ENCODE measurements around the gene CUL2. TPM values are rescaled to one million over a fixed set of nuclear protein-coding genes. Genes with fewer than 3 reads are reported as not detected.

The CUL2 gene
- total and polyA plus RNA-seq, 2 donors (not counting 1 experiment from before 2014, with no cell fraction given), result 7.3 to 36.9 TPM

GRCh38 chr10:35136263-35136815, 46.2 kb upstream of the CUL2 start:
- peak overlapping the region; percentile 33 for H3K9ac ChIP-seq (ENCODE audit: low read length)
- H3K27ac ChIP-seq (ENCODE audit: low read length in 2 of 2), result peak overlapping the region; percentile 23 to 28
- Mint-ChIP-seq H3K9me3 (ENCODE audit: insufficient read depth) (no peaks in the 10 kb centered on the region), H3K4me1 (peaks cover 39% of the 10 kb centered on the region), H3K27ac (peak overlapping the region; percentile 91), H3K4me3 (peak overlapping the region; percentile 73), H3K27me3 (no peaks in the 10 kb centered on the region)
- ChIA-PET CTCF (interaction anchor here (1.0 to 12.8 kb wide), 5 partner anchors 10 to 243 kb away, joined by 5 to 156 read pairs (median 6); partner anchors contain the start of gene CREM), POLR2A (interaction anchor here (0.5 to 2.5 kb wide), 5 partner anchors 8 to 59 kb away, joined by 5 to 16 read pairs (median 7); partner anchors contain the start of gene CREM)
- peak; percentile 85 for ATAC-seq (ENCODE audit: low read depth)
- H3K4me3 ChIP-seq (ENCODE audit: control extremely low read depth in 1 of 5, extremely low read depth in 1 of 5, insufficient read depth in 1 of 5, low read depth in 2 of 5, low read length in 4 of 5), result peak overlapping the region in 1 of 5 experiments; percentile 42
- intact Hi-C loops (cut with micrococcal nuclease), result loop anchor here (1.0 kb wide), 2 partner anchors 9 to 13 kb away; no protein-coding TSS in a partner anchor
- H3K36me3 ChIP-seq (replicated peaks in 1 of 2; ENCODE audit: control extremely low read depth in 1 of 2, control insufficient read depth in 1 of 2, extremely low read depth in 1 of 2, insufficient read depth in 2 of 2, low read length in 1 of 2), result no peaks in the 10 kb centered on the region
- peaks cover 24 to 27% of the 10 kb centered on the region in 2 donors for H3K4me1 ChIP-seq (ENCODE audit: control insufficient read depth in 2 of 2, insufficient read depth in 2 of 2, low read length in 2 of 2)
- WGBS (ENCODE audit: insufficient coverage), result 61% methylated on average over 4 of the region's 4 CpGs
- no peaks in the 10 kb centered on the region for H3K9me3 ChIP-seq (ENCODE audit: control extremely low read depth in 1 of 3, control insufficient read depth in 2 of 3, insufficient read depth in 1 of 3, low read length in 2 of 3)
- H4K20me1 ChIP-seq (ENCODE audit: control insufficient read depth, insufficient read depth, low read length, poor library complexity, severe bottlenecking), result no peaks in the 10 kb centered on the region
- TF ChIP-seq, protein P1, sequence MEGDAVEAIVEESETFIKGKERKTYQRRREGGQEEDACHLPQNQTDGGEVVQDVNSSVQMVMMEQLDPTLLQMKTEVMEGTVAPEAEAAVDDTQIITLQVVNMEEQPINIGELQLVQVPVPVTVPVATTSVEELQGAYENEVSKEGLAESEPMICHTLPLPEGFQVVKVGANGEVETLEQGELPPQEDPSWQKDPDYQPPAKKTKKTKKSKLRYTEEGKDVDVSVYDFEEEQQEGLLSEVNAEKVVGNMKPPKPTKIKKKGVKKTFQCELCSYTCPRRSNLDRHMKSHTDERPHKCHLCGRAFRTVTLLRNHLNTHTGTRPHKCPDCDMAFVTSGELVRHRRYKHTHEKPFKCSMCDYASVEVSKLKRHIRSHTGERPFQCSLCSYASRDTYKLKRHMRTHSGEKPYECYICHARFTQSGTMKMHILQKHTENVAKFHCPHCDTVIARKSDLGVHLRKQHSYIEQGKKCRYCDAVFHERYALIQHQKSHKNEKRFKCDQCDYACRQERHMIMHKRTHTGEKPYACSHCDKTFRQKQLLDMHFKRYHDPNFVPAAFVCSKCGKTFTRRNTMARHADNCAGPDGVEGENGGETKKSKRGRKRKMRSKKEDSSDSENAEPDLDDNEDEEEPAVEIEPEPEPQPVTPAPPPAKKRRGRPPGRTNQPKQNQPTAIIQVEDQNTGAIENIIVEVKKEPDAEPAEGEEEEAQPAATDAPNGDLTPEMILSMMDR (IDR thresholded peaks at IDR 0.05), result no peak
- no peak for TF ChIP-seq EZH2 (IDR thresholded peaks at IDR 0.05; ENCODE audit: borderline replicate concordance, insufficient read depth, low read depth, low read length, poor library complexity, severe bottlenecking)
- H3K4me2 ChIP-seq (replicated peaks; ENCODE audit: low read depth, low read length, poor library complexity, severe bottlenecking), result peak overlapping the region; percentile 45
- H3K27me3 ChIP-seq (replicated peaks in 1 of 4; ENCODE audit: control extremely low read depth in 1 of 4, control insufficient read depth in 3 of 4, insufficient read depth in 4 of 4, low read length in 3 of 4), result no peaks in the 10 kb centered on the region
- peak; percentile 89 for DNase-seq
- no peak overlapping the region for H2AFZ ChIP-seq (ENCODE audit: insufficient read depth, low read depth, low read length, poor library complexity, severe bottlenecking)
- H3K79me2 ChIP-seq (ENCODE audit: control insufficient read depth, insufficient read depth, low read length), result peaks cover 29% of the 10 kb centered on the region

DNA sequence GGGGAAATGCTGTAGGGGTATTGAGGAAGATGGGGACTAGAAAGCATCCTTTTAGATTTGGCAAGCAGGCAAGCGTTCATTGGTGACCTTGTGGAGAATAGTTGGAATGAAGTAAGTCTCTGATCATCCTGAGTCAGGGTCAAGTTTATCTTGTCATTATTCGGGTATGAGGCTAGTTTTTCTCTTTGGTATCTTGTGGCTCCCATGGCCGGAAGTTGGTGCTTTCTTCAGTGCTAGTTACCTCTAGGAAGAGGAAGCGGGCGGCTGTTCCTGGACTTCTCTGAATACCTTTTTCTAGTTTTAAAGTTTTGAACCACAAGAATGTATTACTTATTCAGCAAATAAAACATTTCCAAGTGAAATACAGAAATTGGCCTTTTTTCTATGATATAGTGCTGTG, 45.7 kb upstream of the CUL2 start:
- peaks cover 24 to 27% of the 10 kb centered on the region in 2 donors for H3K4me1 ChIP-seq (ENCODE audit: control insufficient read depth in 2 of 2, insufficient read depth in 2 of 2, low read length in 2 of 2)
- peak overlapping the region; percentile 33 for H3K9ac ChIP-seq (ENCODE audit: low read length)
- H3K4me3 ChIP-seq (ENCODE audit: control extremely low read depth in 1 of 5, extremely low read depth in 1 of 5, insufficient read depth in 1 of 5, low read depth in 2 of 5, low read length in 4 of 5), result peak overlapping the region in 1 of 5 experiments; percentile 42
- POLR2A ChIA-PET, result interaction anchor here (0.6 to 2.5 kb wide), 4 partner anchors 7 to 59 kb away, joined by 6 to 16 read pairs (median 10); partner anchors contain the start of gene CREM
- H3K4me3 Mint-ChIP-seq, result peak overlapping the region; percentile 73
- intact Hi-C loops (cut with micrococcal nuclease), result loop anchor here (1.0 kb wide), 2 partner anchors 9 to 13 kb away; no protein-coding TSS in a partner anchor
- DNase-seq, result no peak
- CTCF ChIA-PET, result interaction anchor here (1.4 to 12.8 kb wide), 5 partner anchors 9 to 61 kb away, joined by 5 to 156 read pairs (median 5); partner anchors contain the start of gene CREM
- peaks cover 43% of the 10 kb centered on the region for H3K4me1 Mint-ChIP-seq
- WGBS (ENCODE audit: insufficient coverage), result 14% methylated on average over 1 of the region's 5 CpGs
- no peaks in the 10 kb centered on the region for H3K36me3 ChIP-seq (replicated peaks in 1 of 2; ENCODE audit: control extremely low read depth in 1 of 2, control insufficient read depth in 1 of 2, extremely low read depth in 1 of 2, insufficient read depth in 2 of 2, low read length in 1 of 2)
- no peaks in the 10 kb centered on the region for H3K9me3 Mint-ChIP-seq (ENCODE audit: insufficient read depth)
- peak overlapping the region; percentile 91 for H3K27ac Mint-ChIP-seq
- no peak for ATAC-seq (ENCODE audit: low read depth)
- no peaks in the 10 kb centered on the region for H3K27me3 ChIP-seq (replicated peaks in 1 of 4; ENCODE audit: control extremely low read depth in 1 of 4, control insufficient read depth in 3 of 4, insufficient read depth in 4 of 4, low read length in 3 of 4)
- no peaks in the 10 kb centered on the region for H3K27me3 Mint-ChIP-seq
- peaks cover 29% of the 10 kb centered on the region for H3K79me2 ChIP-seq (ENCODE audit: control insufficient read depth, insufficient read depth, low read length)
- TF ChIP-seq, protein P1 (IDR thresholded peaks at IDR 0.05), result no peak
- no peak for TF ChIP-seq EZH2 (IDR thresholded peaks at IDR 0.05; ENCODE audit: borderline replicate concordance, insufficient read depth, low read depth, low read length, poor library complexity, severe bottlenecking)
- H4K20me1 ChIP-seq (ENCODE audit: control insufficient read depth, insufficient read depth, low read length, poor library complexity, severe bottlenecking), result no peaks in the 10 kb centered on the region
- peak overlapping the region; percentile 45 for H3K4me2 ChIP-seq (replicated peaks; ENCODE audit: low read depth, low read length, poor library complexity, severe bottlenecking)
- H2AFZ ChIP-seq (ENCODE audit: insufficient read depth, low read depth, low read length, poor library complexity, severe bottlenecking), result no peak overlapping the region
- H3K9me3 ChIP-seq (ENCODE audit: control extremely low read depth in 1 of 3, control insufficient read depth in 2 of 3, insufficient read depth in 1 of 3, low read length in 2 of 3), result no peaks in the 10 kb centered on the region
- peak overlapping the region in 1 of 2 donors; percentile 28 for H3K27ac ChIP-seq (ENCODE audit: low read length in 2 of 2)

Data from B cell (primary cell).